WERI-Rb-1 (cell line): ENCODE measurements around the gene BNC2.

Experiments
- DNase-seq: peaks from one replicate; pipeline ENCODE4 v3.0.0-alpha.2; 2020
- H3K27ac ChIP-seq: fragments of 250-450 bp; sonication (Bioruptor Pico); 2 replicates; pipeline ENCODE4 v1.5.1; 2020; ENCODE audit warnings: mild to moderate bottlenecking, moderate library complexity
- H3K27me3 ChIP-seq: fragments of 250-450 bp; sonication (Bioruptor Pico); 2 replicates; pipeline ENCODE4 v1.5.1; 2021; ENCODE audit warnings: mild to moderate bottlenecking, low read depth, moderate library complexity; ENCODE audit not compliant: insufficient read depth, severe bottlenecking
- H3K36me3 ChIP-seq: fragments of 250-450 bp; sonication (Bioruptor Pico); 2 replicates; pipeline ENCODE4 v1.5.1; 2020; ENCODE audit warnings: mild to moderate bottlenecking, moderate library complexity
- H3K4me3 ChIP-seq: 2 replicates; pipeline ENCODE4 v1.5.1; 2011; ENCODE audit warnings: low read depth, mild to moderate bottlenecking, control low read depth, low read length
- H3K9me3 ChIP-seq: fragments of 250-450 bp; sonication (Bioruptor Pico); 2 replicates; pipeline ENCODE4 v1.5.1; 2021; ENCODE audit warnings: mild to moderate bottlenecking, moderate library complexity; ENCODE audit not compliant: severe bottlenecking
- TF ChIP-seq, protein P1 (sequence below): IDR thresholded peaks from 2 replicates; pipeline ENCODE4 v1.5.1; 2011; ENCODE audit warnings: low read depth, mild to moderate bottlenecking, control low read depth, inconsistent platforms, low read length

The BNC2 gene

DNA sequence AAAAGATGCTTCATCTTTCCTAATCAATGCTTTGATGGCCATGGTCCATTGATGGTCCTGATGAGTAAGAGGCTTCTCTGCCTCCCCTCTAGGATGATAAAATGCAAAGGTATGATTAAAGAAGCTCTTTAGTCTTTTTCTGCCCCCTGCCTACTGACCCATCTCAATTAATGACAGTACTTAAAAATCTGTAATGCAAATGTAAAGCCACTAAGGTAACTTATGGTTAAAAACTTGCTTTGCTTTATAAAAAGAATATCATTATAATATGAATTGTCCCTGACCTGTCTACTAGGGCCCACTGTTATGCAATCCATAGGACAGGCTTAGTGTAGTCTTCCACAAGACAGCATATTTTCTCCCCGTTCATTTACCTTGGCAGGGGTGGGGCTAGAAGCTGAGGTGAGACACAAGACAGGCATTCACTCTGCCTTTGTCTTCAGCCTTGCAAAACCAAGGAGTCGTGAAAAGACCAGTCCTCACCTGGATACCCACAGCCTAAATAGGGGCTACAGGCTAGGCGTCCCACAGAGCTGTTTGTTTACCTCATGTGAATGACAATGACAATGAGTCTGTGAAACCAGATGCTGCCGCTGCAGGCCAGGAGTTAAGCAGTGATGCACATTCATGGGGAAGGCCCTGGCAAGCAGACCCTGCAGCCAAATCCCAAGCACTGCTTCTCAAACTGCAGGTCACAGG, 60.4 kb downstream of the BNC2 start:
- Histone ChIP-seq H3K9me3 (no peaks in the 10 kb centered on the region), H3K27ac (no peak overlapping the region), H3K36me3 (no peaks in the 10 kb centered on the region), H3K27me3 (no peaks in the 10 kb centered on the region), H3K4me3 (no peak overlapping the region)
- no peak for DNase-seq
- TF ChIP-seq, protein P1, sequence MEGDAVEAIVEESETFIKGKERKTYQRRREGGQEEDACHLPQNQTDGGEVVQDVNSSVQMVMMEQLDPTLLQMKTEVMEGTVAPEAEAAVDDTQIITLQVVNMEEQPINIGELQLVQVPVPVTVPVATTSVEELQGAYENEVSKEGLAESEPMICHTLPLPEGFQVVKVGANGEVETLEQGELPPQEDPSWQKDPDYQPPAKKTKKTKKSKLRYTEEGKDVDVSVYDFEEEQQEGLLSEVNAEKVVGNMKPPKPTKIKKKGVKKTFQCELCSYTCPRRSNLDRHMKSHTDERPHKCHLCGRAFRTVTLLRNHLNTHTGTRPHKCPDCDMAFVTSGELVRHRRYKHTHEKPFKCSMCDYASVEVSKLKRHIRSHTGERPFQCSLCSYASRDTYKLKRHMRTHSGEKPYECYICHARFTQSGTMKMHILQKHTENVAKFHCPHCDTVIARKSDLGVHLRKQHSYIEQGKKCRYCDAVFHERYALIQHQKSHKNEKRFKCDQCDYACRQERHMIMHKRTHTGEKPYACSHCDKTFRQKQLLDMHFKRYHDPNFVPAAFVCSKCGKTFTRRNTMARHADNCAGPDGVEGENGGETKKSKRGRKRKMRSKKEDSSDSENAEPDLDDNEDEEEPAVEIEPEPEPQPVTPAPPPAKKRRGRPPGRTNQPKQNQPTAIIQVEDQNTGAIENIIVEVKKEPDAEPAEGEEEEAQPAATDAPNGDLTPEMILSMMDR = no peak

- no peak for DNase-seq
- no peak overlapping the region for H3K27ac ChIP-seq
- TF ChIP-seq, protein P1 = no peak
- H3K4me3 ChIP-seq = no peak overlapping the region
- no peaks in the 10 kb centered on the region for H3K9me3 ChIP-seq
- no peaks in the 10 kb centered on the region for H3K36me3 ChIP-seq
- no peaks in the 10 kb centered on the region for H3K27me3 ChIP-seq
These were observed 63.8 kb downstream of the BNC2 start for GRCh38 chr9:16806674-16807073.

DNA sequence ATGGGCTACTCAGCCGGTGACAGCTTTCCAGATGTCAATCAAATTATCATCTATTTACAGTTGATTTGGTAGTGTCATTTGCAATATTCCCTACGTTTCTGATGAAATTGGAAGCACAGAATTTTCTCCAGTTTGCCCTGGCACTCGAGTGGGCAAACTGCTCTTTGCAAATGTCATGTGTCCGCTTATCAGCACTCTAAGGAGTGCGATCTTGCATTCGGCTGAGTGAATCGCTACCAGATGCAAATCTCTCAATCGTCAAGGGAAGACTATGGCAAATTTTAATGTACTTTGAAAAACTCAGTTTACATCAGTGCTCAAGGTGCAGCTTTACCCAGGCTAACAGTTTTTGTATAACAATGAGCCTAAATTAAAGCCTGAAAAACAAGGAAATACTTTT, 66.8 kb downstream of the BNC2 start:
- no peaks in the 10 kb centered on the region for H3K9me3 ChIP-seq
- H3K36me3 ChIP-seq = no peaks in the 10 kb centered on the region
- TF ChIP-seq, protein P1 = no peak
- no peaks in the 10 kb centered on the region for H3K27me3 ChIP-seq
- H3K27ac ChIP-seq = no peak overlapping the region
- no peak for DNase-seq
- no peak overlapping the region for H3K4me3 ChIP-seq

DNA sequence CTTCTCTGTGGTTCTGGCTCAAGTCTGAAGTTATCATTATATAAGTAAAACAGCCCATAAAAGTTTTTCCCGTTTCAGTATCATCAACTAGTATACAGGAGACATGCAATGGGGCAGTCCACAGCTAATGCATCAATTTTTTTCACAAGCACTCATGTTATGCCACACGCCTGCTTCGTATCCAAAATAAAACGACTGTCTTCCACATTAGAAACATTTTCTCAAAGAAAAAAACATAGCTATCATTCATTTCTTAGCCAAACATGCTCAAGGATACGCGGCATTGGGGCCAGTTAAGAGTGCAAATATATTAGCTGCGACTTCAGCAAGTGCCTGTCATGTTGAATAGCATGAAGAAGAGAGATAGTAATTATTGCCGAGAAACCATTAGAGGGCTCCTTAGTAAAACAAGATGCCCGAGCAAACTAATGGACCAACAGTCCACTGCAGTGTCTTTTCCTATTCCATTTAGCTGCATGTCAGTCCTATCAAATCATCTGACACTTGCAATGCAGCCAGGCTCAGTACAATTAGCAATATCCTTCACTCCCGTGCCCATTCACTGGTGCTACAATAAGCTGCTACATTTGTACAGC, 68.5 kb downstream of the BNC2 start:
- no peaks in the 10 kb centered on the region for H3K9me3 ChIP-seq
- no peak overlapping the region for H3K27ac ChIP-seq
- H3K4me3 ChIP-seq = no peak overlapping the region
- no peak for DNase-seq
- no peaks in the 10 kb centered on the region for H3K27me3 ChIP-seq
- H3K36me3 ChIP-seq = no peaks in the 10 kb centered on the region
- TF ChIP-seq, protein P1 = no peak

DNA sequence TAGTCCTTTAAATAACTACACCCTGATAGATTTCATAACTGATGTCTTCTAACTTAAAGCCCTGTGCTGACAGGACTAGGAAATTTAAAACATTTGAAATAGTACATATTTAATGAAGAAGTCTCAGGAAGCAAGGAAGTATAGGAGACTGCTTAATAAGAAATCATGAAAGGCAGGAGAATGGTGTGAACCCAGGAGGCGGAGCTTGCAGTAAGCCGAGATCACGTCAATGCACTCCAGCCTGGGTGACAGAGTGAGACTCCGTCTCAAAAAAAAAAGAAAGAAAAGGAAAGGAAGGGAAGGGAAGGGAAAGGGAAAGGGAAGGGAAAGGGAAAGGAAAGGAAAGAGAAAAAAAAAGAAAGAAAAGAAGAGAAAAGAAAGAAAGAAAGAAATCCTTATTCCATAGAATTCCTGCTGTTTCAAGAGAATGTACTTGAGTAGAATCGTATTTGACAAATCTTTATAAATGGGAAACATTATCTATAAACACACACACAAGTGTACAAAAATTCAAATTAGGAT, 74.1 kb downstream of the BNC2 start:
- H3K4me3 ChIP-seq = no peak overlapping the region
- TF ChIP-seq, protein P1 = no peak
- no peaks in the 10 kb centered on the region for H3K27me3 ChIP-seq
- no peaks in the 10 kb centered on the region for H3K36me3 ChIP-seq
- H3K27ac ChIP-seq = no peak overlapping the region
- DNase-seq = no peak
- H3K9me3 ChIP-seq = no peaks in the 10 kb centered on the region
